Measurements from ENCODE around the gene ZYG11B.

DNA sequence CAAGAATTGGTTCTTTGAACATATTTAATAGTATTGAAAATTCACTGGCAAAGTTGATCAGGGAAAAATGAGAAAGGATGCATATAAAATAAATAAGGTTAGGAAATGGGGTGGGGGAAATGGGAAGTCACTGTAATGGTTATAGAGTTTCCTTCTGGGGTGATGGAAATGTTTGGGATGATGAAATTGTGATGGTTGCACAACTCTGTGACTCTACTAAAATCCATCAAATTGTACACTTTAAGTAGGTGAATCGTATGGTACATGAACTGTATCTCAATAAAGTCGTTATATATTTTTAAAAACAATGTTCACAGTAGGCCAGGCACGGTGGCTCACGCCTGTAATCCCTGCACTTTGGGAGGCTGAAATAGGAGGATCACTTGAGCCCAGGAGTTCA lies 59.9 kb downstream of the ZYG11B start:
- no peak for TF ChIP-seq CTCF (IDR thresholded peaks at IDR 0.05)
- TF ChIP-seq EZH2phosphoT487 (IDR thresholded peaks at IDR 0.05), result no peak
- TF ChIP-seq EZH2 (IDR thresholded peaks at IDR 0.05), result no peak
